Liver (tissue), 9 donors: ENCODE results near the gene S100A1. TPM values are rescaled to one million over a fixed set of nuclear protein-coding genes. Genes with fewer than 3 reads are reported as not detected.
"Not testable (repeated sequence)": the region's sequence is repeated elsewhere in the genome, so short reads cannot be mapped to it uniquely, and the experiment has no call there.

Experiments
- DNase-seq: peaks from one replicate; pipeline ENCODE4 v3.0.0-alpha.2; 2017; ENCODE audit warnings: low spot score
- H3K27ac ChIP-seq, 2 donors: one replicate each; pipeline ENCODE4 v1.7.0; 2013; ENCODE audit warnings: inconsistent platforms in 2 of 2, low read length in 2 of 2, control low read depth in 1 of 2, low read depth in 1 of 2, mild to moderate bottlenecking in 1 of 2
- H3K27me3 ChIP-seq, 4 donors: one replicate each; pipeline versions ENCODE4 v1.6.1 to v1.7.0; 2013; ENCODE audit warnings: low read length in 3 of 4, inconsistent platforms in 1 of 4, mild to moderate bottlenecking in 1 of 4, moderate library complexity in 1 of 4; ENCODE audit not compliant: control insufficient read depth in 4 of 4, insufficient read depth in 4 of 4
- H3K36me3 ChIP-seq, 4 donors: one replicate each; pipeline versions ENCODE4 v1.6.1 to v1.7.0; 2013; ENCODE audit warnings: low read length in 3 of 4, mild to moderate bottlenecking in 3 of 4, low read depth in 1 of 4, moderate library complexity in 1 of 4; ENCODE audit not compliant: control insufficient read depth in 4 of 4, insufficient read depth in 3 of 4
- H3K4me1 ChIP-seq, 4 donors: one replicate each; pipeline versions ENCODE4 v1.6.1 to v1.7.0; 2013; ENCODE audit warnings: low read length in 3 of 4, mild to moderate bottlenecking in 3 of 4, moderate library complexity in 1 of 4; ENCODE audit not compliant: control insufficient read depth in 4 of 4, insufficient read depth in 4 of 4
- H3K4me3 ChIP-seq, 3 donors: one replicate each; pipeline versions ENCODE4 v1.6.1 to v1.7.0; 2013; ENCODE audit warnings: low read length in 3 of 3, control low read depth in 1 of 3, low read depth in 1 of 3, mild to moderate bottlenecking in 1 of 3
- H3K9ac ChIP-seq, 2 donors: one replicate each; pipeline ENCODE4 v1.7.0; 2013; ENCODE audit warnings: low read length in 2 of 2, mild to moderate bottlenecking in 2 of 2, moderate library complexity in 2 of 2, control low read depth in 1 of 2, low read depth in 1 of 2
- H3K9me3 ChIP-seq, 4 donors: one replicate each; pipeline versions ENCODE4 v1.6.1 to v1.7.0; 2013; ENCODE audit warnings: low read length in 3 of 4; ENCODE audit not compliant: control insufficient read depth in 4 of 4
- ATF3 ChIP-seq: IDR thresholded peaks from 2 replicates; pipeline ENCODE4 v1.6.1; 2016; ENCODE audit warnings: antibody characterized with exemption
- CTCF ChIP-seq: fragments of 150-350 bp; IDR thresholded peaks from 2 replicates; pipeline ENCODE4 v1.5.1; 2017; ENCODE audit warnings: improper control_type of control experiment, low read depth, low read length; ENCODE audit not compliant: missing input control
- FOXA1 ChIP-seq: IDR thresholded peaks from 2 replicates; pipeline ENCODE4 v1.6.1; 2016; ENCODE audit warnings: antibody characterized with exemption
- FOXA2 ChIP-seq: IDR thresholded peaks from 2 replicates; pipeline ENCODE4 v1.6.1; 2016; ENCODE audit warnings: antibody characterized with exemption
- GABPA ChIP-seq, 2 donors: IDR thresholded peaks in 1 of 2; conservative IDR thresholded peaks in 1 of 2; 2 replicates each; pipeline ENCODE4 v1.6.1; 2016; ENCODE audit warnings: antibody characterized with exemption in 2 of 2, mild to moderate bottlenecking in 1 of 2, moderate library complexity in 1 of 2
- HNF4A ChIP-seq, 2 donors: conservative IDR thresholded peaks; 2 replicates each; pipeline ENCODE4 v1.6.1; 2016; ENCODE audit warnings: antibody characterized with exemption in 2 of 2, mild to moderate bottlenecking in 2 of 2
- HNF4G ChIP-seq: IDR thresholded peaks from 2 replicates; pipeline ENCODE4 v1.6.1; 2016; ENCODE audit warnings: antibody characterized with exemption
- JUND ChIP-seq, 2 donors: IDR thresholded peaks; 2 replicates each; pipeline ENCODE4 v1.6.1; 2016; ENCODE audit warnings: antibody characterized with exemption in 2 of 2
- RAD21 ChIP-seq, 2 donors: IDR thresholded peaks; 2 replicates each; pipeline ENCODE4 v1.6.1; 2016; ENCODE audit warnings: antibody characterized with exemption in 2 of 2, mild to moderate bottlenecking in 2 of 2
- RXRA ChIP-seq, 2 donors: IDR thresholded peaks; 2 replicates each; pipeline ENCODE4 v1.6.1; 2017 to 2018; ENCODE audit warnings: antibody characterized with exemption in 2 of 2, mild to moderate bottlenecking in 1 of 2
- SP1 ChIP-seq: IDR thresholded peaks from 2 replicates; pipeline ENCODE4 v1.6.1; 2018; ENCODE audit warnings: antibody characterized with exemption, mild to moderate bottlenecking
- TAF1 ChIP-seq: conservative IDR thresholded peaks from 2 replicates; pipeline ENCODE4 v1.6.1; 2016; ENCODE audit warnings: antibody characterized with exemption, mild to moderate bottlenecking
- YY1 ChIP-seq: IDR thresholded peaks from 2 replicates; pipeline ENCODE4 v1.6.1; 2016; ENCODE audit warnings: antibody characterized with exemption, mild to moderate bottlenecking
- ZBTB33 ChIP-seq: IDR thresholded peaks from 2 replicates; pipeline ENCODE4 v1.6.1; 2016; ENCODE audit warnings: antibody characterized with exemption
- WGBS: extraction: QIAGEN DNeasy Blood & Tissue Kit; methylation state at CpG from one replicate; pipeline ENCODE4 v1.1.7; 2013; 5-methylcytosine and 5-hydroxymethylcytosine counted together
- polyA plus RNA-seq, 2 donors: library from polyadenylated mRNA; stranded (reverse) in 1 of 2; unstranded in 1 of 2; fragments of 200-250 nt in 1 of 2; fragments of >200 nt in 1 of 2; fragmentation: Nextera tagmentation in 1 of 2; extraction: Ambion mirVana in 1 of 2; gene quantifications; one replicate each; pipeline versions ENCODE4 v1.2.1 to v1.2.3, GENCODE V29; 2013 to 2015
- total RNA-seq, 2 donors: library from RNA; depleted of rRNA; stranded (reverse); fragments of >200 nt; gene quantifications; one replicate each; pipeline ENCODE4 v1.2.3, GENCODE V29; 2014
- TF ChIP-seq, protein P1 (sequence below): IDR thresholded peaks from 2 replicates; pipeline ENCODE4 v1.6.1; 2016; ENCODE audit warnings: antibody characterized with exemption
- donor health status: healthy.
- donor health status: healthy.
- donor health status: healthy.
- donor health status: healthy.
- donor health status: healthy.

S100A1 gene
- total and polyA plus RNA-seq, 4 donors = 0.21 to 0.33 (median 0.29) TPM

- no peaks in the 10 kb centered on the region for H3K36me3 ChIP-seq
- no peaks in the 10 kb centered on the region for H3K9me3 ChIP-seq
- whole genome bisulfite sequencing = 70% methylated on average over 5 of the region's 5 CpGs
- H3K27ac ChIP-seq = no peak overlapping the region
- H3K27me3 ChIP-seq = no peaks in the 10 kb centered on the region
- DNase-seq = no peak
- no peak overlapping the region for H3K4me3 ChIP-seq
- no peaks in the 10 kb centered on the region for H3K4me1 ChIP-seq
- H3K9ac ChIP-seq = no peak overlapping the region
- TF ChIP-seq JUND (IDR thresholded peaks at IDR 0.05) (no peak), TAF1 (no peak), ATF3 (no peak), CTCF (no peak), RXRA (IDR thresholded peaks at IDR 0.05) (no peak)
These were observed 40.9 kb upstream of the S100A1 start for GRCh38 chr1:153587314-153587713.

DNA sequence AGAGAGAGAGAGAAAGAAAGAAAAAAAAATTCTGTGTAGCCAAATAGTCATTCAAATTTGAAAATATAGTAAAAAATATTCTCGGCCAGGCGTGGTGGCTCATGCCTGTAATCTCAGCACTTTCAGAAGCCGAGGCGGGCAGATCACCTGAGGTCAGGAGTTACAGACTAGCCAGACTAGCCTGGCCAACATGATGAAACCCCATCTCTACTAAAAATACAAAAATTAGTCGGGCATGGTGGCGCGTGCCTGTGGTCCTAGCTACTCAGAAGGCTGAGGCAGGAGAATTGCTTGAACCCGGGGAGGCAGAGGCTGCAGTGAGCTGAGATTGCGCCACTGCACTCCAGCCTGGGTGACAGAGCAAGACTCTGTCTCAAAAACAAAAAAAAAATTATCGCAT is 40.2 kb upstream of the S100A1 start:
- not testable (repeated sequence) for H3K4me1 ChIP-seq, DNase-seq
- 94% methylated on average over 10 of the region's 10 CpGs for WGBS

GRCh38 chr1:153588482-153588881 is 39.8 kb upstream of the S100A1 start:
- Histone ChIP-seq H3K27ac (no peak overlapping the region), H3K4me1 (no peaks in the 10 kb centered on the region), H3K9ac (no peak overlapping the region), H3K27me3 (no peaks in the 10 kb centered on the region), H3K36me3 (no peaks in the 10 kb centered on the region), H3K4me3 (no peak overlapping the region), H3K9me3 (no peaks in the 10 kb centered on the region)
- TF ChIP-seq JUND (IDR thresholded peaks at IDR 0.05) (no peak), ATF3 (no peak), HNF4A (conservative IDR thresholded peaks at IDR 0.05) (no peak), RAD21 (IDR thresholded peaks at IDR 0.05) (no peak), FOXA2 (no peak), TAF1 (no peak), FOXA1 (no peak), SP1 (no peak), ZBTB33 (no peak), HNF4G (no peak), GABPA (IDR thresholded peaks at IDR 0.05 in 1 of 2, conservative IDR thresholded peaks at IDR 0.05 in 1 of 2) (no peak), YY1 (no peak), CTCF (no peak)
- TF ChIP-seq, protein P1, sequence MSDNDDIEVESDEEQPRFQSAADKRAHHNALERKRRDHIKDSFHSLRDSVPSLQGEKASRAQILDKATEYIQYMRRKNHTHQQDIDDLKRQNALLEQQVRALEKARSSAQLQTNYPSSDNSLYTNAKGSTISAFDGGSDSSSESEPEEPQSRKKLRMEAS = no peak
- 89% methylated on average over 2 of the region's 2 CpGs for WGBS
- DNase-seq = no peak

More for the DNA sequence above, 40.2 kb upstream of the S100A1 start:
- H3K9ac ChIP-seq, H3K27me3 ChIP-seq, H3K36me3 ChIP-seq, H3K4me3 ChIP-seq, H3K9me3 ChIP-seq, H3K27ac ChIP-seq: not testable (repeated sequence)
